GM19452 (cell line): ENCODE results near the gene MTX1.

ENCODE experiments used
- ATAC-seq: cut with Tn5 transposase; IDR thresholded peaks from one replicate; pipeline ENCODE4 v1.9.1; 2021; ENCODE audit not compliant: unreplicated experiment

The MTX1 gene

GRCh38 chr1:155174324-155175280 lies 33.9 kb upstream of the MTX1 start:
- no peak for ATAC-seq

GRCh38 chr1:155175281-155175926 lies 33.1 kb upstream of the MTX1 start:
- no peak for ATAC-seq

- ATAC-seq, result no peak
Measured at GRCh38 chr1:155175927-155176371, 32.5 kb upstream of the MTX1 start.

GRCh38 chr1:155176544-155177071 lies 31.9 kb upstream of the MTX1 start:
- ATAC-seq, result peak; percentile 40

DNA sequence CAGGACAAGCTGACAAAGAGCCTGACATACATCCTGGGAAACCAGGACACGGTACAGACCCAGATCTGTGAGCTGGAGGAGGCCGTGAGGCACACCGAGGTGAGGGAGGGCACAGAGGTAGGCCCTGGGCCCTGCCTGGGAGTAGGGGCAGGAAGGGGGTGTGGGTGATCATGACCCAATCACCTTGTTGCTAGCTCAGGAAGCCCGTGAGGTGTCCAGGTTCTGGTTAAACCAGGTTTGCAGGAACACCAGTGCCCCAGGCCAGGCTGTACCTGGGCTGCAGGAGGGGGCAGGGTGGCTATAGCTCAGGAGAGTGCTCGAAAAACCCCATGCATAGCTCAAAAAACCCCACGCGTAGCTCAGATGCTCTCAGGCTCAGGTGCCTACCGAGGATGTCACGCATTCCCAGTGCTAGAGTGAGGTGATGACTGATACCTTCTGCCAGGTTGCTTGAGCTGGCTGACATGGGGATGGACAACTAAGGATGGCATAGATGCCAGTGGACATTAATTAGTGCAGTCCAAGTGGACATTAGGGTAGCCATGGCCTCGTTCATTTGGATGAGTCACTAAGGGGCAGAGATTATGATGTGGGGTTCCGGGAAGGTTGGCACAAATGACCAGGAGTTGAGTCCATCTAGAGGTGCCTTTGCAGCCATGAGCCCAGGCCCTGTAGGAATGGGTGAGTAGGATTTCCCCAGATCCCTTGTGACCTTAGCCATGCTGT lies 31.1 kb upstream of the MTX1 start:
- ATAC-seq, result no peak

GRCh38 chr1:155177918-155178281 lies 30.6 kb upstream of the MTX1 start:
- ATAC-seq, result no peak

- ATAC-seq, result no peak
Measured at GRCh38 chr1:155178441-155179111, 29.9 kb upstream of the MTX1 start.

- ATAC-seq, result no peak
Measured at GRCh38 chr1:155179112-155180031, 29.1 kb upstream of the MTX1 start.

GRCh38 chr1:155181371-155182051 lies 27.0 kb upstream of the MTX1 start:
- no peak for ATAC-seq

- no peak for ATAC-seq
Measured at GRCh38 chr1:155182052-155182550, 26.4 kb upstream of the MTX1 start.

- ATAC-seq, result no peak
Measured at GRCh38 chr1:155183775-155184221, 24.7 kb upstream of the MTX1 start.

DNA sequence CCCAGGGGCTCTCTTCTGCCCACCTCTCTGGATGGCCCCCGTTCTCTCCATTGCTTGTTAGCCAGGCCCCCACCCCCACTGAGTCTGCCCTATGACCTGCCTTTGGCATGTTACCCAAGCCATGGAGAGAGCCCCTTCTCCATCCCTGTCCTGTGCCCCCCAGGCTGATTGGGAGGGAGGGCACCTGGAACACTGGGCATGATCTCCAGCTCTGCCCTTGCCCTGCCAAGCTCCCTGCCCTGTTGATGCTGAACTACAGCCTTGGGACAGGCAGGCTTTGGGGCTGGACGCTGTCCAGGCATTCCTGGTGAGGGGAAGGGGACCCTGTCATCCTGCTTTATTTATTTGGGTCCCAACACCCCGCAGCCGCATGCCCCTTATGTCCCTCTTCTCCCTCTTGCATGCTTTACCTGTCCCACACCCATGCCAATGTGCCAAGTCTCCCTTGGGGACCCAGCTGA lies 24.1 kb upstream of the MTX1 start:
- no peak for ATAC-seq

DNA sequence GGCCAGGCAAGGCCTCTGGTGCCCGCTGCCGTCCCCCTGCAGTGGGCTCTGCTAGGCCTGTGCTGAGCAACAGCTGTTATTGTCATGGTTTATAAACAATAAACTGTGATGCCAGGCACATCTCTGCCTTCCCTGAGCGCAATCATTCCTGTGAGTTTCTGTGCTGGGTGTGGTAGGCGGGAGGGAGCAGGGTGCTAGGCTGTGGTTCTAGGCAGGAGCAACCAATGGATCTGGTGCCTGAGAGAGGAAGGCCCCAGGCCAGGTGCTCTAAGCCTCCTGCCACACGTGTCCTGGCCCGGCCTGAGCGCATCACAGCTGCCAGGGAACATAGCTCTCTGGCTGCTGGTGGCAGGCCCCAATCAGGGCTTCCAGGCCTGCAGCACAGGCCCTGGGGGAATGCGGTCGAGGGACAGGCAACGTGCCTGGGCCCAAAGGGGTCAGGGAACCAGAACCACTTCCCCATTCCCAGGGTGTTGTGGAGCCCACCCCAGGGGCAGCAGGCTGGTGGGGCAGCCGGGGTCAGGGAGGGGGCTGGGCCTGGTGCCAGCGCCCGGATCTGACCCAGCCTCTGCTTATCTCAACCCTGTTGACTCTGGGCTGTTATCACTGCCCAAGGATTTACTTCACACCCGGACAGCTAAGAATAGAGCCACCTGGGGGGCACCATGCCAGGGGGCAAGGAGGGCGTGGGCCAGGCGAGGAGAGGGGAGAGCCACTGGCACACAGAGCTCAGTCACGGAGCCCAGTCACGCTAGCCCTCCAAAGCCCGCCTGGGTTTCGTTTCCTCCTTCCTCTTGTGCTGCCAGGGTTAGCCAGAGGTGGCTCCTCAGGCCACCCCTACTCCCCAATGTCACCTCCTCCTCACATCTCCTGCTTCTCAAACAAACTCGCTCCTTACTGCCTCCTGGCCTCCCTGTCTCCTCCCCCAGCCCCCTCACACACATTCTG lies 23.4 kb upstream of the MTX1 start:
- peak; percentile 88 for ATAC-seq

DNA sequence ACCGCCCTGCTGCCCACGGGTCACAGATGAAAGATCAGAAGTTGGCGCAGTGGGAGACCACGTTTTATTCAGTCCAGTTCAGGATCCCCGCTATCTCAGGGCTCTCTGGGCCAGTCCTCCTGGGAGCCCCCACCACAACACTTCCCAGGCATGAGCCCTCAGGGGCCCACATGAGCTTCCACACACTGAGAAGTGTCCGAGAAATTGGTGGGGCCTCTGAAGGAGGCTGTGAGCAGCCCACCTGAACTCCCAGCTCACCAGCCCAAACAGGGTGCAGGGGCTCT lies 22.8 kb upstream of the MTX1 start:
- no peak for ATAC-seq

- ATAC-seq, result no peak
Measured at GRCh38 chr1:155186067-155186793, 22.3 kb upstream of the MTX1 start.

DNA sequence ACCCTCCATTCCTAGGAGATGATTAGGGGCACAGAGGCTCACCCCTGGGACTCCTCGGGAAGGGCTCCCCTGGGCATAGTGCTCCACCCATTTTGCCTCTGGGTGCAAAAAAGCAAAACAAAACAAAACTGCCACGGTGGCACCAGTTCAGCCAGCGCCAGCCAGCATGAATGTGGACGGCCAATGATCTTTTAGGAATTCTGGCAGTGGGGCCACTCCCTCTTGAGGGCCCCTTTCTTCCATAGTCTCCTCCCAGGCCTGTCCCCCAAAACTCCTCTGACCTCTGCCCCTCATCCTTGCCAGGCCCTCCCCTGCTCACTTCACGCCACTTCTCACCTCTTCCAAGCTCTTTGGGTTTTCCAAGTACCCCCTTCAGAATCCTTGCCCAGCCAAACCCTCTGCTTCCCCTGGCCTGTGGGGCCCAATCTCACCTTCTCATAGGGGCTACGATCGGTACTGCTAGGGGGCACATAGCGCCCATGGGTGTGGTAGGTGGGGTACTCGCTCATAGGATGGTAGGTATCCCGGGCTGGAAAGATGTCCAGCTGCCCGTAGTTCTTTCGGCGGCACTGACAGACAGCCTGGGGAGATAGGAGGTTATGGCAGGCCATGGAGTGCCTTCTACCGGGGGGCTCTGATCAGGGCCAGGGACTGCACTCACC lies 21.6 kb upstream of the MTX1 start:
- no peak for ATAC-seq

DNA sequence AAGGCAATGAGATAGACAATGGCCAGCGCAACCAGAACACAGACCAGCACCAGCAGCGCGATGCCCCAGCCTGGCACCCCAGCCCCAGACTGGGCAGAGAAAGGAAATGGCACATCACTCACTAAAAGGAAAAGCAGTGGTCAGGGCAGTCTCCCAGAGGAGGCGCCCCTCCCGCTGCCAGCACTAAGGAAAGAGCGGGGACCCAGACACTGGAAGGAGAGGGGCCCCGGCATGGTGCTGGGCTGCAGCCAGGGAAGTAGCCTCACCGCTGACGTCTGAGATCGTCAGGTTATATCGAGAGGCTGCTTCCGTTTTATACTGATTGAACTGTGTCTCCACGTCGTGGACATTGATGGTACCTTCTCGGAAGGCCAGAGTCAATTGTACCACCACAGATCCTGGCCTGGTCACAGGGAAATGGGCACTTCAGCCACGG lies 21.0 kb upstream of the MTX1 start:
- ATAC-seq, result no peak
